NCI-H748 treated with DMSO at 0.1 percent for 48 hours (cell line): ENCODE results near the gene SPATA13.
"Not testable (repeated sequence)": the region's sequence is repeated elsewhere in the genome, so short reads cannot be mapped to it uniquely, and the experiment has no call there.

Experiments
- DNase-seq: peaks from one replicate; lab custom pipeline; 2025; lab: John Stamatoyannopoulos, UW

The SPATA13 gene

GRCh38 chr13:24318878-24319277, 158.4 kb downstream of the SPATA13 start:
- not testable (repeated sequence) for DNase-seq

GRCh38 chr13:24319641-24320040, 159.1 kb downstream of the SPATA13 start:
- not testable (repeated sequence) for DNase-seq

GRCh38 chr13:24321416-24321815, 160.9 kb downstream of the SPATA13 start:
- not testable (repeated sequence) for DNase-seq

GRCh38 chr13:24322470-24322869, 161.9 kb downstream of the SPATA13 start:
- not testable (repeated sequence) for DNase-seq

- DNase-seq: no peak
Observed at GRCh38 chr13:24323036-24323738, 162.7 kb downstream of the SPATA13 start.

GRCh38 chr13:24323739-24324075, 163.2 kb downstream of the SPATA13 start:
- no peak for DNase-seq

- DNase-seq: not testable (repeated sequence)
Observed at GRCh38 chr13:24327598-24327997, 167.1 kb downstream of the SPATA13 start.

GRCh38 chr13:24328145-24328544, 167.6 kb downstream of the SPATA13 start:
- DNase-seq: no peak

GRCh38 chr13:24338721-24339120, 178.2 kb downstream of the SPATA13 start:
- no peak for DNase-seq

- DNase-seq: no peak
Observed at GRCh38 chr13:24339937-24340607, 179.6 kb downstream of the SPATA13 start.

GRCh38 chr13:24340608-24340955, 180.1 kb downstream of the SPATA13 start:
- no peak for DNase-seq

- no peak for DNase-seq
Observed at GRCh38 chr13:24341439-24341838, 180.9 kb downstream of the SPATA13 start.

GRCh38 chr13:24348385-24348784, 187.9 kb downstream of the SPATA13 start:
- DNase-seq: no peak

GRCh38 chr13:24348797-24349515, 188.4 kb downstream of the SPATA13 start:
- peak; percentile 45 for DNase-seq

- not testable (repeated sequence) for DNase-seq
Observed at GRCh38 chr13:24349778-24350664, 189.5 kb downstream of the SPATA13 start.

GRCh38 chr13:24351423-24351822, 190.9 kb downstream of the SPATA13 start:
- no peak for DNase-seq

GRCh38 chr13:24353736-24354135, 193.2 kb downstream of the SPATA13 start:
- no peak for DNase-seq

- no peak for DNase-seq
Observed at GRCh38 chr13:24355103-24355502, 194.6 kb downstream of the SPATA13 start.

- DNase-seq: no peak
Observed at GRCh38 chr13:24356270-24356669, 195.8 kb downstream of the SPATA13 start.
